ENCODE results near the gene ZMAT5. TPM values are rescaled to one million over a fixed set of nuclear protein-coding genes. Genes with fewer than 3 reads are reported as not detected.

ZMAT5 gene
- total and polyA plus RNA-seq, 12 donors: 15.1 to 46.7 (median 21.0) TPM

DNA sequence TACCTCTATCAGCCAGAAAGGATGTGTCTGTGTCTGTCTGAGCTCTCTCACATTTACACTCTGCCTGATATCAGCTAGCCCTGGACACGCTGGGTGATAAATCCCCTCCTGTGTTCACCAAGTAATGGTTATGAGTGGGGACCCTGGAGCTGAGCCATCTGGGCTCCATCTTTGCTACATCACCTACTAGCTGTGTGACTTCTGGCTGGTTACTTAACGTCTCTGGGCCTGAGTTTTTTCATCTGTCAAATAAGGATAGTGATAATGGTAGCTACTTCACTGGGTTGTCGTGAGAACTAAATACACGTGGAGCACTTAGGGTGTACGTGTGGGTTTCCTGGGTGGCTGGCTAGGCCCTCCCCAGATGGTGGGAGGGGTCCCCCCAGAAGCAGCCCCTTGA, 23.3 kb upstream of the ZMAT5 start:
- Histone ChIP-seq H3K4me3 (no peak overlapping the region), H3K4me1 (peaks cover 0 to 7% (median 5%) of the 10 kb centered on the region in 9 donors), H3K27me3 (no peaks in the 10 kb centered on the region), H3K9me3 (no peaks in the 10 kb centered on the region), H3K36me3 (peaks cover 0 to 85% (median 61%) of the 10 kb centered on the region in 9 donors), H3K27ac (no peak overlapping the region)
- DNase-seq (no peak), ATAC-seq (no peak)
- intact Hi-C loops (cut with DNase I): no loop called here
- WGBS, 2 donors: 87% methylated on average over 5 of the region's 5 CpGs
- TF ChIP-seq, protein P1, sequence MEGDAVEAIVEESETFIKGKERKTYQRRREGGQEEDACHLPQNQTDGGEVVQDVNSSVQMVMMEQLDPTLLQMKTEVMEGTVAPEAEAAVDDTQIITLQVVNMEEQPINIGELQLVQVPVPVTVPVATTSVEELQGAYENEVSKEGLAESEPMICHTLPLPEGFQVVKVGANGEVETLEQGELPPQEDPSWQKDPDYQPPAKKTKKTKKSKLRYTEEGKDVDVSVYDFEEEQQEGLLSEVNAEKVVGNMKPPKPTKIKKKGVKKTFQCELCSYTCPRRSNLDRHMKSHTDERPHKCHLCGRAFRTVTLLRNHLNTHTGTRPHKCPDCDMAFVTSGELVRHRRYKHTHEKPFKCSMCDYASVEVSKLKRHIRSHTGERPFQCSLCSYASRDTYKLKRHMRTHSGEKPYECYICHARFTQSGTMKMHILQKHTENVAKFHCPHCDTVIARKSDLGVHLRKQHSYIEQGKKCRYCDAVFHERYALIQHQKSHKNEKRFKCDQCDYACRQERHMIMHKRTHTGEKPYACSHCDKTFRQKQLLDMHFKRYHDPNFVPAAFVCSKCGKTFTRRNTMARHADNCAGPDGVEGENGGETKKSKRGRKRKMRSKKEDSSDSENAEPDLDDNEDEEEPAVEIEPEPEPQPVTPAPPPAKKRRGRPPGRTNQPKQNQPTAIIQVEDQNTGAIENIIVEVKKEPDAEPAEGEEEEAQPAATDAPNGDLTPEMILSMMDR (IDR thresholded peaks at IDR 0.05): no peak

DNA sequence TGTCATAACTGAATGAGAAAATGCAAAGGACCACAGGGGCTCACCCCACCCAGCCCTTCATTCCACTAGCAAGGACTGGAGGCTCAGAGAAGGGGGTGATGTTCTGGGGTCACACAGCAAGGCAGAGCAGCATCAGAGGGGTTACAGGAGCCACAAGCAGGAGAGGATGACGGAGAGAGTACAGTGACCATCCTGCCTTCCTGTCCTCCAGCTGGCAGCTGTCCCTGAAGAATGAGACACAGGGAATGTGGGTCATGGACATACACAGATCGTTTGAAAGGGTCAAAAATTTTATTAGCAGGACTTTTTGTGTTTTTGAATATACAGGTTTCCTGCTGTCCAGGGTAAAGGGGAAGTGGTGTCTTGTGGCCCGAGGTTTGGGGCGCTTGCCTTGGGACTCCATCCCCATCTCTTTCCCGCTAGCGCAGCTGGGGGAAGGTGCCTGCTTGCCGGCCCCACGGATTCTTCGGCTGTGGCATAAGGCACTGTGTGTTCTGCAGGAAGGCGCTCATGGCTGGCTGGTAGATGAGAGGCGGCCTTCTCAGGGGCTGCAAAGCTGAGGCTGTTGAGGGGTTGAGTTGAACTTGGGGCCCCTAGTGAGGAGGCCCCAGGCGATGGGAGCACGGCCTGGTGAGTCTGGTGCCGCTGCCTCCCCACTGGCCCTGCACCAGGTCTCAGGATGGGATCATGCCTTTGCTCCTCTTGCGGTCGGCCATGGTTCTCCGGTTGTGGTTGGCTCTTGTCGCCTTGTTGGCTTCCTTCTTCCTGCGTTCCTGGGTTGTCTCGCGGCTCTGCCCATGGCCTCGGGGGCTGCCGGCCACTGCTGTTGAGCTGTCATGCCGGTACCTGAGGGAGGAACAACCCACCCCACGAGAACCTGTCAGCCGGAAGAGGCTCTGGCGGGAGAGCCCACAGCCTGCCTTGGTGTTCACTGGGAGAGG, 21.8 kb upstream of the ZMAT5 start:
- peaks cover 0 to 18% (median 12%) of the 10 kb centered on the region in 9 donors for H3K4me1 ChIP-seq
- H3K36me3 ChIP-seq: peaks cover 0 to 73% (median 52%) of the 10 kb centered on the region in 9 donors
- intact Hi-C loops (cut with DNase I): no loop called here
- no peak overlapping the region for H3K27ac ChIP-seq
- WGBS, 2 donors: 90 to 91% methylated on average over 27 of the region's 27 CpGs
- H3K4me3 ChIP-seq: no peak overlapping the region
- no peak for ATAC-seq
- no peaks in the 10 kb centered on the region for H3K27me3 ChIP-seq
- DNase-seq: no peak
- no peaks in the 10 kb centered on the region for H3K9me3 ChIP-seq
- TF ChIP-seq, protein P1 (IDR thresholded peaks at IDR 0.05): no peak

DNA sequence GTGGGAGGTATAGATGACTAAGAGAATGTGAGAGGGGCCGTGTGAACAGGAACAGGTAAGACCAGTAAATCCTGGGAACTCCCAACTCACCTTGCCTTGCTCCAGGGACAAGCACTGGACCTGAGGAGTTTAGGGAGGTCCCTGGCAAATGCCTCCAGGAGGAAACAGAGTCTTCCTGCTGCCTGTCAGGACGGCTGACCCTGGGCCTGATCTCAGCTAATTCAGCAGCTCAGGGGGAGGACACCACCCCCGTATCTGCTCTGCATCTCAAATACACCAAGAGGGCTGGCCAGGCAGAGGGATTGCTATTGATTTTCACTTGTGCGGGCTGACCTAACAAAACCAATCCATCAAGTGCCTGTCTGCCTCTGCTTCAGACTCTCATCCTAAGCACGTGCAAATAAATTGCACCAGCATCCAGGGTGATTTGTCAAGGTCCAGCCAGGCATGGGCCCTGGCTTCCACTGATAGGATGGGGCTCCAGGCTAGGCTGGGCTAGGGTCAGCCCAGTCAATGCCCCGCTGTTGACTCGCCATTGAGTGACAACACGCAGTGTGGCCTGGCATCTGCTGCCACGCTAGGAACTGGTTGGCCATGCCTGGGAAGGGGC, 20.7 kb upstream of the ZMAT5 start:
- no peak for DNase-seq
- H3K36me3 ChIP-seq: peaks cover 0 to 61% (median 42%) of the 10 kb centered on the region in 9 donors
- H3K4me3 ChIP-seq: no peak overlapping the region
- TF ChIP-seq, protein P1 (IDR thresholded peaks at IDR 0.05): no peak
- H3K27me3 ChIP-seq: no peaks in the 10 kb centered on the region
- WGBS, 2 donors: 70 to 76% methylated on average over 9 of the region's 9 CpGs
- H3K9me3 ChIP-seq: no peaks in the 10 kb centered on the region
- ATAC-seq: no peak
- H3K27ac ChIP-seq: no peak overlapping the region
- intact Hi-C loops (cut with DNase I): no loop called here
- peaks cover 0 to 20% (median 13%) of the 10 kb centered on the region in 9 donors for H3K4me1 ChIP-seq

DNA sequence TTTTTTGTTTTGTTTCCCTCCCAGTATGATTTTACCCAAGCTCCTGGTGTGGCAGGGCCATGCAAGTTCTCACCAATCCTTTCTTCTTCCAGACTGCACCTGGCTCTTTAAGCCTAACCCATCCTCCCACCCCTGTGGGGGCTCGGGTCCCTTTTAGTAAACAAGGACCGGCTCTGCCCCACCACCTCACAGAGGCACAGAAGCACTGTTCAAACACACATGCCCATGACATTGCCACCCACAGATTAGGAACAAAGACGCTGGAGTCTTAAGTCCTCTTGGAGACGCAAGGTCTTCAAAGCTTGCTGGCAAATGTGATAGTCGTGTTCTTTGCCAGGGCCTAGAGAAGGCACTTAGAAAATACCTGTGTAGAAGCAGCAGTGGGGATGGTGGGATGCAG, 19.2 kb upstream of the ZMAT5 start:
- intact Hi-C loops (cut with DNase I): no loop called here
- Histone ChIP-seq H3K9me3 (no peaks in the 10 kb centered on the region), H3K36me3 (peaks cover 0 to 47% (median 29%) of the 10 kb centered on the region in 9 donors), H3K27ac (no peak overlapping the region), H3K4me3 (no peak overlapping the region), H3K4me1 (peaks cover 5 to 34% (median 27%) of the 10 kb centered on the region in 9 donors), H3K27me3 (no peaks in the 10 kb centered on the region)
- no peak for DNase-seq
- TF ChIP-seq, protein P1 (IDR thresholded peaks at IDR 0.05): no peak
- ATAC-seq: no peak
- WGBS, 2 donors: 70 to 83% methylated on average over 5 of the region's 5 CpGs
